ENCODE measurements around the gene SYCP2L.

GRCh38 chr6:10884245-10884972, 2.4 kb upstream of the SYCP2L start:
- TF ChIP-seq HOXC10 (CRISPR knock-in tag; IDR thresholded peaks at IDR 0.05) (no peak), ZBTB49 (tag by site-specific recombination; IDR thresholded peaks at IDR 0.05; ENCODE audit: low read depth) (no peak), ZNF426 (tag by site-specific recombination; IDR thresholded peaks at IDR 0.05) (no peak), ZNF76 (tag by site-specific recombination; IDR thresholded peaks at IDR 0.05; ENCODE audit: borderline replicate concordance, low read depth) (no peak), PRDM10 (tag by site-specific recombination; IDR thresholded peaks at IDR 0.05) (no peak), GLIS1 (tag by site-specific recombination; IDR thresholded peaks at IDR 0.05) (no peak), CTCF (tag by site-specific recombination; IDR thresholded peaks at IDR 0.05) (no peak), ZNF133 (tag by site-specific recombination; IDR thresholded peaks at IDR 0.05) (no peak), PBX3 (CRISPR knock-in tag; IDR thresholded peaks at IDR 0.05) (no peak), MYNN (tag by site-specific recombination; IDR thresholded peaks at IDR 0.05; ENCODE audit: borderline replicate concordance) (no peak), TCF7L2 (IDR thresholded peaks at IDR 0.05; ENCODE audit: borderline replicate concordance, low read depth, low read length) (no peak), ZNF660 (tag by site-specific recombination; IDR thresholded peaks at IDR 0.05) (no peak), GLIS2 (tag by site-specific recombination; IDR thresholded peaks at IDR 0.05) (no peak), ZNF792 (tag by site-specific recombination; IDR thresholded peaks at IDR 0.05) (no peak)
